HL-60 (cell line): Measurements from ENCODE around the gene CAPSL.

Experiments
- POLR2AphosphoS5 ChIP-seq: IDR thresholded peaks from 2 replicates; pipeline ENCODE4 v1.6.1; 2012; ENCODE audit warnings: low read depth
- REST ChIP-seq: IDR thresholded peaks from 2 replicates; pipeline ENCODE4 v1.6.1; 2012; ENCODE audit warnings: low read depth; ENCODE audit not compliant: insufficient replicate concordance
- TF ChIP-seq, protein P1 (sequence below): IDR thresholded peaks from one replicate; pipeline ENCODE4 v1.5.1; 2011; ENCODE audit warnings: low read length, control low read depth, inconsistent platforms; ENCODE audit not compliant: insufficient read depth

- TF ChIP-seq, protein P1, sequence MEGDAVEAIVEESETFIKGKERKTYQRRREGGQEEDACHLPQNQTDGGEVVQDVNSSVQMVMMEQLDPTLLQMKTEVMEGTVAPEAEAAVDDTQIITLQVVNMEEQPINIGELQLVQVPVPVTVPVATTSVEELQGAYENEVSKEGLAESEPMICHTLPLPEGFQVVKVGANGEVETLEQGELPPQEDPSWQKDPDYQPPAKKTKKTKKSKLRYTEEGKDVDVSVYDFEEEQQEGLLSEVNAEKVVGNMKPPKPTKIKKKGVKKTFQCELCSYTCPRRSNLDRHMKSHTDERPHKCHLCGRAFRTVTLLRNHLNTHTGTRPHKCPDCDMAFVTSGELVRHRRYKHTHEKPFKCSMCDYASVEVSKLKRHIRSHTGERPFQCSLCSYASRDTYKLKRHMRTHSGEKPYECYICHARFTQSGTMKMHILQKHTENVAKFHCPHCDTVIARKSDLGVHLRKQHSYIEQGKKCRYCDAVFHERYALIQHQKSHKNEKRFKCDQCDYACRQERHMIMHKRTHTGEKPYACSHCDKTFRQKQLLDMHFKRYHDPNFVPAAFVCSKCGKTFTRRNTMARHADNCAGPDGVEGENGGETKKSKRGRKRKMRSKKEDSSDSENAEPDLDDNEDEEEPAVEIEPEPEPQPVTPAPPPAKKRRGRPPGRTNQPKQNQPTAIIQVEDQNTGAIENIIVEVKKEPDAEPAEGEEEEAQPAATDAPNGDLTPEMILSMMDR = no peak
- TF ChIP-seq POLR2AphosphoS5 (no peak), REST (no peak)
Observed at GRCh38 chr5:35870605-35871004, 67.8 kb downstream of the CAPSL start.
